Measurements from ENCODE around the gene DHCR24.

GRCh38 chr1:54922040-54922761, 35.2 kb upstream of the DHCR24 start:
- no peak for TF ChIP-seq CTCF (IDR thresholded peaks at IDR 0.05)
- TF ChIP-seq ATF3 (CRISPR knock-in tag; conservative IDR thresholded peaks at IDR 0.05) = no peak
- no peak for TF ChIP-seq STAT6 (CRISPR knock-in tag; conservative IDR thresholded peaks at IDR 0.05; ENCODE audit: low read depth)
- no peak for TF ChIP-seq ETV6 (CRISPR knock-in tag; IDR thresholded peaks at IDR 0.05)
- no peak for TF ChIP-seq HMGA2 (CRISPR knock-in tag; IDR thresholded peaks at IDR 0.05)
- TF ChIP-seq MLX (CRISPR knock-in tag; IDR thresholded peaks at IDR 0.05) = no peak
- TF ChIP-seq FOXK1 (CRISPR knock-in tag; IDR thresholded peaks at IDR 0.05) = no peak
- no peak for TF ChIP-seq ESRRA (CRISPR knock-in tag; IDR thresholded peaks at IDR 0.05; ENCODE audit: borderline replicate concordance)
